Measurements from ENCODE around the gene MARCHF10.
"Not testable (repeated sequence)": the region's sequence is repeated elsewhere in the genome, so short reads cannot be mapped to it uniquely, and the experiment has no call there.

The MARCHF10 gene

GRCh38 chr17:62791235-62791734 is 16.8 kb downstream of the MARCHF10 start:
- no peak for DNase-seq (ENCODE audit: low read depth in 1 of 2, low spot score in 1 of 2)

- no peak for DNase-seq (ENCODE audit: low read depth in 1 of 2, low spot score in 1 of 2)
Measured at GRCh38 chr17:62790564-62790986, 17.5 kb downstream of the MARCHF10 start.

- no peak for DNase-seq (ENCODE audit: low read depth in 1 of 2, low spot score in 1 of 2)
Measured at GRCh38 chr17:62787366-62787765, 20.7 kb downstream of the MARCHF10 start.

DNA sequence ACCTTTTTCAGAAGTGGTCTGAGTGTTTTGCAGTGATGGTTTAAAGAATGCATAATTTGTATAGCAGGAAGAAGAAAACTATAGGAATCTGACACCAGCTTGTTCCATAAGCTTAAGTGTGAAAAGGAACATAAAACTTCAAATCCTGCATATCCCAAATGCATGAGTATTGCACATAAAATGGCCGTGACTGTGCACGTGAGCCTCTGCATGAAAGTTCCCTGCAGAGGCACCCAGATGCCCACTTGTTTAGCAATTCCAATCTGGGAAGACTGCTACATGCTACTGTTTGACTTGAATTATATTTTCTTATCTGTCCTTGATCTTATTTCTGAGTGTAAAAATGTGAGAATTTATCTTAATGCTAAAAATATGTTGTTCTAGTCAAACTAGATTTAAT is 21.5 kb downstream of the MARCHF10 start:
- DNase-seq (ENCODE audit: low read depth in 1 of 2, low spot score in 1 of 2), result no peak

GRCh38 chr17:62785983-62786382 is 22.1 kb downstream of the MARCHF10 start:
- not testable (repeated sequence) for DNase-seq (ENCODE audit: low read depth in 1 of 2, low spot score in 1 of 2)

DNA sequence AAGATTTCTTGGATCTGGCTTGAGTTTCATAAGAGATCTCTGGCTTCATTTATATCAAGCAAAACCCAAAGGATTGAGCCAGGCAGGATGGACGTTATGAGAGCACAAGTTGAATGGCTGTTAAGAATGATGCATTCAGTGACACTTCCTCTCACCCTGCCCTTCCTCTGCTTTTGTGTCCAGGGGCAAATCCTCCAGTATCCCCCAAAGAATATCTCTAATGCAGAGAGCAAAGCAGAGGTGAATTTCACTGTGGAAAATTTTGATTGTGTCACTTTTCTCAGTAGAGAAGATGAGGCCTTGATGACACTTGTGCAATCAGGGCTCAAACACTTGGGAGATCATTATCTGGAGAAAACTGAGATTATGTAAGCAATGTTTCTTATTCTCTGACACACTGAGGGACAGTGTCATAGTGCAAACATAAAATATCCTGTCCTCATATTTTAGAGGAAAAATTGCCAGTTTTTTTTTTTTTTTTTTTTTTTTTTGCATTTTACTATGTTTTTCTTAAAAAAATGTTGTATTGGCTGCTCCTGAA is 25.3 kb downstream of the MARCHF10 start:
- no peak for DNase-seq (ENCODE audit: low read depth in 1 of 2, low spot score in 1 of 2)

DNA sequence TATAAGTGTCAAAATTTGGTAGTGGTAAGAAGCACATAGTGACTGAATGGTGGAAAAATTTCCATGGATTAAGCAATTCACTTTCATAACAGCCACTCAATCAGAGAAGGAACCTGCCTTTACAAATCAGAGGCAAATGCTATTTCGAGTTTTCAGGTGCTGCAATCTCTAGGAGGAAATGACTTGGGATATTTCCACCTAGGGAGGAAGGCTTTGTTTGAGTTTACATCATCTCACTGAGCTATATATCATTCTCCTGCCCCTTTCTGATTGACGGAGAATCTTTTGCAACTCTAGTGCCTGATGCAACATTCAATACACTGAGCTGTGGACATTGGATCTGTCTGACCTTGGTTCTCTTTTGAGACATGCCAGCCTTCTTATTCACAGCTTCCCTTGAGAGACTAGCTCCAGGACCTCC is 26.3 kb downstream of the MARCHF10 start:
- DNase-seq (ENCODE audit: low read depth in 1 of 2, low spot score in 1 of 2), result no peak

GRCh38 chr17:62781356-62781755 is 26.8 kb downstream of the MARCHF10 start:
- no peak for DNase-seq (ENCODE audit: low read depth in 1 of 2, low spot score in 1 of 2)

DNA sequence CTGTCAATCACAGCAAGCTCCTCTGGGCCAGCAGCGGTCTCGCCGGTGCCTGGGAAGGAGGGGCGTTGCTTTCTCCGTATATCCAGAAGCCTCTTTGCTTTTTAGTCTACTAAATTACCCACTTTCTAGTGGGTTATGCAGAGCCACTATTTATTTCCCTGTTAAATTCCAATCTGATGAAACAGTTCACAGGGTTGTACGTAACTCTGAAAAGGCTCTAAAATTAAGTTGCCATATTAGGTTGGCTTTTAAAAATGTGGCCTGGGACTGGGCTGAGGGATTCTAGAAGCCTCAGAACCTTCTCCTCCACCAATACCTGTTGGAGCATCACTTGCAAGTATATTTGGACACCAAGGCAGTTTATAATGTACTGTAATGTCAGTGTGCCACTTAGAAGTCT is 27.2 kb downstream of the MARCHF10 start:
- DNase-seq (ENCODE audit: low read depth in 1 of 2, low spot score in 1 of 2), result no peak

DNA sequence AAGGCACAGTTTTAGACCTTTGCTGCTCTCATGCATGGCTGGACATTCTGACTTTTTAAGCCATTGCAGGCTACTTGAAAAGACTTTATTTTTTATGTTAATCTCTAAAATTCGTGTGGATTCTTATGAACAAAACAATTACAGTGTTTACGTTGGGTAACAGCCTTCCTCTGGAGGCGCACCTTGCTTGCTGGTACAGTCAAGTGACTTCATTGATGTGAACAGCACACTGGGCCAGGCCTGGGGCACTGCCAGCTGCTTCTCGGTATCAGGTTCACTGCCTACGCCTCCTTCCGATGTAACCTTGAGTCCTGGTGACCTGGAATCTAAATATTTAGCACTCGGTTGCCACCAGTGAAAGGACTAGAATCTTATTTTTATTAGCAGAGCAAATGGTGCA is 27.8 kb downstream of the MARCHF10 start:
- DNase-seq (ENCODE audit: low read depth in 1 of 2, low spot score in 1 of 2), result no peak

DNA sequence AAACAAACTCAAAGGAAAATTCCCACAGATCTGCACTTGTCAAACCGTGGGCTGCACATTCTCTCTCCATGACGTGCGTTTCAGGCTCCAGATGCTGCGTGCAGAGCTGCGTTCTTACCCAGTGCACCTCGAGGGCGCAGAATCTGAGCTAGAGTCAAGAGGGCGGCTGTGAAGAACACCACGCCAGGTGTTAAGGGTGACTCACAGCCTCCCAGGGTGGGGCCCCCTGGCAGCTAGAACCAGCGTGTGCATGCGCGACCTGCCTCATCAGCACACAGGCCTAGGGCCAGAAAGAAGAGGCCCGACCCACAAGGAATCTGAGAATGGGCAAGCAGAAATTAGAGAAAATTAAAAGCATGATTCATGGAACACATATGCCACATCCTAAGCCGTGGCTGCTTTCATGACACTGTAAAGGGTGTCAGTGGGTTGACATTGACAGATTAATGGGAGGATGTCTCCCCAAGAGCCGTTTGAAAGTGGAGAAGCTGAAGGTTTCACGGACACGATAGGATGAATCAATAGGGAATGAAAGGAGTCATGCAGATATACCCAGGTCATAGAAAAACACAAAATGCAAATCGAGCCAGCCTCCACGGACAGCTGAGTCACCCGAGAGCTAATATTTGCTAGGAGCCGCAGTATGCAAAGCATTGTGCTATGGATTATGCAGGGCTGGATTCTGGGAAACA is 29.0 kb downstream of the MARCHF10 start:
- DNase-seq (ENCODE audit: low read depth in 1 of 2, low spot score in 1 of 2), result no peak

DNA sequence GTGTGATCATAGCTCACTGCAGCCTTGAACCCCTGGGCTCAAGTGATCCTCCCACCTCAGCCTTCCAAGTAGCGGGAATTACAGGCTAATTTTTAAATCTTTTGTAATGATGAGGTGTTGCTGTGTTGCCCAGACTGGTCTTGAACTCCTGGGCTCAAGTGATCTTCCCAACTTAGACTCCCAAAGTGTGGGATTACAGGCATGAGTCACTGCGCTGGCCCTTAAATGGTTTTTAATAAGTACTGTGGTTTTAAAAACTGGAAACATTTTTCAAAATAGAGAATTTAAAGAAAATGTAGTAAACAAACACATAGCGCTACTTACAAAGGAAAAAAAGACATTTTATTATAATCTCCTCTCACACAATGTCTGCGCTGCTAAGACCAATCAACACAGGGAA is 32.2 kb downstream of the MARCHF10 start:
- DNase-seq (ENCODE audit: low read depth in 1 of 2, low spot score in 1 of 2), result no peak

DNA sequence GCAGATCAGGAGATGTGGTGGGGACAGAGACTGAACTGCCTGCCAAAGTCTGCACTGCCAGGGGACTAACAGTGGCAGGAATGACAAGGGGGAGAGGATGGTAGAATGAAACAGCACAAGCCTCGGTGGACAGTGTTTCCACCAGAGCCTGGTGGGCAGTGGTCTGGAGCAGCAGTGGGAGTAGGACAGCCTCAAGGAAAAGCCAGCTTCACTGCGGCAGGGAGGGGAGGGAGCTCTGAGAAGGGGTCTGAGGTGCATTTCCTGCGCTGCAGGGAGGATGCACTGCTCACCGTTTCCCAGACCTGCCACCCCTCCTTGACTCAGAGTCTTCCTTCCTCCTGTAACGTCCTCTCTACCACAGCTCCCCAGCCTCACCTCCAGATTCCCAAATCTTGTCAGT is 33.8 kb downstream of the MARCHF10 start:
- DNase-seq (ENCODE audit: low read depth in 1 of 2, low spot score in 1 of 2), result no peak

DNA sequence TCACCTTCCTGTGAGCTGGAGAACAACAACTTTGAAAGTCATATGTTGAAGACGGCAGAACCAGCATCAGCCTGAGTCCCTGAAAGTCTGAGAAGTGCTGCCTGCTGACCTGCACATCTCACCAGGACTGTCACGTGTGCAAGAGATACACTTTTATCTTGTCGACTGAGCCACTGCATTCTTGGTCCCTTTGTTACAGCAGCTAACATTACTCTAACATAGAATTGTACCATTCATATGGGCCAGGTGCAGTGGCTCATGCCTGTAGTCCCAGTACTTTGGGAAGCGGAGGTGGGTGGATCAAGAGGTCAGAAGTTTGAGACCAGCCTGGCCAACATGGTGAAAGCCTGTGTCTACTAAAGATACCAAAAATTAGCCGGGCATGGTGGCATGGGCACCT is 40.1 kb downstream of the MARCHF10 start:
- DNase-seq (ENCODE audit: low read depth in 1 of 2, low spot score in 1 of 2), result no peak

DNA sequence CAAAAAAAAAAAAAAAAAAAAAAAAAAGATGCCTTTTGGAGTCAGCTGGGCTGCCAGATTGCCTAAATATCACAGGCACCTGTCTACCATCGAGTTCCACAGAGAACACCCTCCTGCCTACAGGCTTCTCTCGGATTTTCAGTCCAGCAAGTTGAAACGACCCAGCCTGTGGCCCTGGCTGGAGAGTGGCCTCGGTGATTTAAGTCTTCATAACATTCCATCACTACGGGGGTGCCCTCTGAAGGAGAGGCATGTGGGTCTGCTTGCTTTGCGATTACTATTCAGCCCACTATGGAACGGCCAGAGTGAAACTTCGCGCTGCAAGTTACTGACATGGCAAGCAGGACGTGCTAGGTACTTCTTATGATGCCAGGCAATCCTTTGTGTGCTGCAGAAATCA is 42.8 kb downstream of the MARCHF10 start:
- DNase-seq (ENCODE audit: low read depth in 1 of 2, low spot score in 1 of 2), result no peak

- no peak for DNase-seq (ENCODE audit: low read depth in 1 of 2, low spot score in 1 of 2)
Measured at GRCh38 chr17:62763891-62764600, 44.1 kb downstream of the MARCHF10 start.

DNA sequence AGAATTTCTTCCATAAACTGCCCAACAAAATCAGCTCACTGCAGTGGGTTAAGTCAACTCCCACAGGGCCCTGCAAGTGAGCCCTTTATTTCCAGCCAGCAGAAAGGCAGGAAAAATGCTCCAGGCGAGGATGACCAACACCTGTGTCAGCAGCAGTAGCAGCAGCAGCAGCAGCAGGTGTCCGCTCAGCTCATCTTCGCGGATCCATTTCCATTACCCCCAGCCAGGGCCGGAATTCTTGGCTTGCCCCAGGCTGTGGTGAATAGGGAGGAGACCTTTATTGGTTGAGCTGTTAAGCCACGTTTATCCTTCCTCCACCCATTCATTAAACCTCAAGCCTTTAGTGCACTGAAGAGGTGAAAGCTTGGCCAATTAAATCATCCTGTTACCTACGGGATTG is 46.2 kb downstream of the MARCHF10 start:
- no peak for DNase-seq (ENCODE audit: low read depth in 1 of 2, low spot score in 1 of 2)

- no peak for DNase-seq (ENCODE audit: low read depth in 1 of 2, low spot score in 1 of 2)
Measured at GRCh38 chr17:62760945-62761267, 47.2 kb downstream of the MARCHF10 start.

- no peak for DNase-seq (ENCODE audit: low read depth in 1 of 2, low spot score in 1 of 2)
Measured at GRCh38 chr17:62760059-62760944, 47.8 kb downstream of the MARCHF10 start.

GRCh38 chr17:62757500-62757951 is 50.6 kb downstream of the MARCHF10 start:
- DNase-seq (ENCODE audit: low read depth in 1 of 2, low spot score in 1 of 2), result no peak

GRCh38 chr17:62756198-62756597 is 51.9 kb downstream of the MARCHF10 start:
- DNase-seq (ENCODE audit: low read depth in 1 of 2, low spot score in 1 of 2), result no peak
